HG03039 (cell line): Measurements from ENCODE around the gene MAP7D3.
"Not testable (repeated sequence)": the region's sequence is repeated elsewhere in the genome, so short reads cannot be mapped to it uniquely, and the experiment has no call there.

Experiments used
- ATAC-seq: cut with Tn5 transposase; IDR thresholded peaks from one replicate; pipeline ENCODE4 v1.9.1; 2021; ENCODE audit warnings: mild to moderate bottlenecking, moderate library complexity; ENCODE audit not compliant: unreplicated experiment

MAP7D3 gene

GRCh38 chrX:136251041-136251991 lies at the start of gene MAP7D3:
Gene MAP7D3 (minus strand): TSS chrX:136251400. CDS start chrX:136251358, 42 bp downstream.
- ATAC-seq, result peak; percentile 79

GRCh38 chrX:136300721-136301120 lies 49.5 kb upstream of the MAP7D3 start, which contains the start of gene ADGRG4:
Gene ADGRG4 (plus strand): TSS chrX:136300963. CDS start chrX:136308778, 7,815 bp downstream.
- not testable (repeated sequence) for ATAC-seq

- ATAC-seq, result no peak
Measured at GRCh38 chrX:136295380-136295779, 44.2 kb upstream of the MAP7D3 start.

GRCh38 chrX:136292656-136293055 lies 41.5 kb upstream of the MAP7D3 start:
- ATAC-seq, result no peak

GRCh38 chrX:136291824-136292223 lies 40.6 kb upstream of the MAP7D3 start:
- ATAC-seq, result no peak

- not testable (repeated sequence) for ATAC-seq
Measured at GRCh38 chrX:136286375-136286774, 35.2 kb upstream of the MAP7D3 start.

GRCh38 chrX:136275553-136275952 lies 24.4 kb upstream of the MAP7D3 start:
- no peak for ATAC-seq

- ATAC-seq, result no peak
Measured at GRCh38 chrX:136273986-136274385, 22.8 kb upstream of the MAP7D3 start.

- ATAC-seq, result no peak
Measured at GRCh38 chrX:136272325-136272724, 21.1 kb upstream of the MAP7D3 start.

GRCh38 chrX:136271300-136271699 lies 20.1 kb upstream of the MAP7D3 start:
- ATAC-seq, result no peak

- ATAC-seq, result no peak
Measured at GRCh38 chrX:136269921-136270320, 18.7 kb upstream of the MAP7D3 start.

- no peak for ATAC-seq
Measured at GRCh38 chrX:136268051-136269048, 17.1 kb upstream of the MAP7D3 start.

GRCh38 chrX:136266828-136267227 lies 15.6 kb upstream of the MAP7D3 start:
- no peak for ATAC-seq

GRCh38 chrX:136262812-136263315 lies 11.7 kb upstream of the MAP7D3 start:
- no peak for ATAC-seq

- ATAC-seq, result no peak
Measured at GRCh38 chrX:136262243-136262642, 11.0 kb upstream of the MAP7D3 start.

GRCh38 chrX:136261321-136261720 lies 10.1 kb upstream of the MAP7D3 start:
- no peak for ATAC-seq

- ATAC-seq, result no peak
Measured at GRCh38 chrX:136260776-136261175, 9.6 kb upstream of the MAP7D3 start.

- no peak for ATAC-seq
Measured at GRCh38 chrX:136259543-136259942, 8.3 kb upstream of the MAP7D3 start.

- no peak for ATAC-seq
Measured at GRCh38 chrX:136258951-136259350, 7.8 kb upstream of the MAP7D3 start.

GRCh38 chrX:136256026-136256425 lies 4.8 kb upstream of the MAP7D3 start:
- ATAC-seq, result no peak

GRCh38 chrX:136255541-136255940 lies 4.3 kb upstream of the MAP7D3 start:
- ATAC-seq, result no peak
